GM21515 (cell line): Measurements from ENCODE around the gene SLC6A18.

ENCODE experiments used
- ATAC-seq: cut with Tn5 transposase; IDR thresholded peaks from one replicate; pipeline ENCODE4 v1.9.1; 2021; ENCODE audit not compliant: unreplicated experiment

The SLC6A18 gene

DNA sequence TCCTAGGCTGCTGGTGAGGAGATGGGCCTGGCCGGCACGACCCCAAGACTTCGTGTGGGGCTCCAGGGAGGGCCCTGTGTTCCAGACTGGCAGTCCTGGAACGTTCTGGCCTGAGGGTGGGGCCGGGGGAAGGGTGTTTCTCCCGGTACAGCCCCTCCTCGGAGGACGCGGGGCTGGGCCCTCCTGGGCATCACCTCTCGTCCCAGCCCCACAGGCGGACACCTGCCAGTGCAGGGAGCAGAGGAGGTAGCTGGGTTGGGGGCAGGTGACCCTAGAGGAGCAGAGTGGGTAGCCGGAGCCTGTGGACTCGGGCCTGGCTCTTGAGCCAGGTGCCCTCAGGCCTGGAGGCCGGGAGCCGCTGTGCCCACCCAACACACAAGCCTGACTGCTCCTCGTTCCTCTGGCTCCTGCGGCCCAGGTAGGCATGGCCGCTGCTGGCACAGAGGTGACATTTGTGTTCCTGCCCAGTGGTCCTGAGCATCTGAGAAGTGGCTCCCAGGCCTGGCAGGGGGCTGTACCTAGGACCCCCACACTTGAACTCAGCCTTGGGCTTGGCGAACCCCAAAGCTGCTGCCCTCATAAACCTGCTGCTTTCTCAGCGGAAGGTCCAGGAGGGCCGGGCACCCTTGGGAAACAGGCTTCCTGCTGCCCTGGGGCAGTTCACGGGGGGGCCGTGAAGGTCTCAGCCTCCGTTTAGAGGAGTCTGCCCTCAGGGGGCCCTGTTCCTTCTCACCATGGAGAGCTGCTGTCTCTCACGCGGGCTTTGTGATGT, 23.0 kb upstream of the SLC6A18 start:
- ATAC-seq: no peak

DNA sequence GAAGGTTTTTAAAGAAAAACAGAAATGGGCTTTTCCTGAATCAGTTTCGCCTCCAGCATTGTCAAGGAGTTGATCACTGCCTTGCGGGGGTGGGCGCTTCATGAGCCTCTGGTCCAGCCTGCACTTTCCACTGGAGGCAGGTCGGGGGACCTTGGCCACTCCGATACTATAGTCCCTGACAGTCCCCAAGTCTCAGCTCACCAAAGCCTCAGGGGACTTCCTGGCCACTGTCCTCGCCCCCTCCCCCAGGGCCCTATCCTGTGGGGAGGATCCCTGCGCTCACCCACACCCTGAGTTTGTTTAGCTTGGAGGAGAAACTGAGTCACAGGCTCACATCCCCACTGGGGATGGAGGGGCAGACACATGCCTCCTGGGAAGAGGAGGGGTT, 22.4 kb upstream of the SLC6A18 start:
- no peak for ATAC-seq

DNA sequence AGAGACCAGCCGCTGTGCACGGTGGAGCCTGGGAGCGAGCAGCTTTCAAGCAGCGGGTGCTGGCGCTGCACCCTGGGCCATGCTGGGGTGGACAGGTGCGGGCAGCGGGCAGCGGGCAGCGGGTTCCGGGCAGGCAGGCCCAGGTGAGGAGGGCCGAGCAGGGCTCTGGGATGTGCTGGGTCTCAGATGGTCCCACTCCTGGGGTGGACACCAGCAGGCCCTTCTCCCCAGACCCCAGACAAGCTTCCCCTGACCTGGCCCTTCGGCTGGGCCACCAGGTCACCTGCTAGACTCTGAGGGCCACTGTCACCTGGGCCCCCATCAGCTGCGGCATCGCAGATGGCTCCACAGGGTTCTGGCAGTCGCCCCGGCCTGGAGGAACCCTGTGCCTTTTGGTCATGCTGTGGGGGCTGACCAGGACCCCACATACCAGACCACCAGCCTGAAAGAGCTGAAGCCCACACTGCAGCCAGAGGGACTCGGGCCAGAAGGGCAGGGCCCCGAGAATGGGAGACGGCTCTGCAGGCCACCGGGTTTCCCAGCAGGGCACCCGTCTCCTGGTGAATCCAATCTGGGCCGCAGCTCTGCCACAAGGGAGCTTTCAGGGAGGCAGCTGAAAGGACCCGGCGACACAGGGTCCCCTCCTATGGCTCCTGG, 21.7 kb upstream of the SLC6A18 start:
- no peak for ATAC-seq

DNA sequence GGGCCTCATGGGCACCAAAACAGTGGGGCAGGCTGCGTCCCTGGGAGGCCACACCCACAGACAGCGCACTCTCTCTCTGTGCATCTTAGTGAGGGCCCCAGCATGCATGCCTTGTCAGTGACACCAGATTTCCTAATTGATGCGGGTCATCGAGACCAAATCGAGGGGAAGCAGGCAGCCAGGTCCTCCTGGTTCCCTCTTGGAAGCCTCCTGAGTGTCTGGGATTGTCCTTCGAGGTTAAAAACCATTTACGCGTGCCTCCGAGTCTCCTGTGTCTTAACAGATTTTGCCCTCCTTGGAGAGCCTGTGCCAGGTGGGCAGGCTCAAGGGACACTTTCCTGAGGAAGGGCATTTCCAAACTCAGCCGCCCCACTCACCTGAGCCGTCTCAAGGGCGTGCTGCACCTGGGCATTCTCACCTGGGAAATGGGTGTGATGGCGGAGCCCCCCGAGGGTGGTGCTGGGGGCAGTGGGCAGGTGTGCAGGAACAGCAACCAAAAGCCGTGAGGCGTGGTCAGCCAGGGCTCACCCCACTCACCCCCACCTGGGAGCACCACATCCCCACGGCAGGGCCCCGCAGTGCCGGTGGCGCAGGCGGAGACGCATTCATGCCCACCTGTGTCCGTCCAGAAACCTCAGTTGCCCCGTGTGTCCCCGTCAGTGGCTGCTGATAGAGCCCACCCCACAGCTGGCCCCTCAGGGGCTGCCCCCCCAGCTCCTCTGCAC, 21.1 kb upstream of the SLC6A18 start:
- ATAC-seq: no peak

DNA sequence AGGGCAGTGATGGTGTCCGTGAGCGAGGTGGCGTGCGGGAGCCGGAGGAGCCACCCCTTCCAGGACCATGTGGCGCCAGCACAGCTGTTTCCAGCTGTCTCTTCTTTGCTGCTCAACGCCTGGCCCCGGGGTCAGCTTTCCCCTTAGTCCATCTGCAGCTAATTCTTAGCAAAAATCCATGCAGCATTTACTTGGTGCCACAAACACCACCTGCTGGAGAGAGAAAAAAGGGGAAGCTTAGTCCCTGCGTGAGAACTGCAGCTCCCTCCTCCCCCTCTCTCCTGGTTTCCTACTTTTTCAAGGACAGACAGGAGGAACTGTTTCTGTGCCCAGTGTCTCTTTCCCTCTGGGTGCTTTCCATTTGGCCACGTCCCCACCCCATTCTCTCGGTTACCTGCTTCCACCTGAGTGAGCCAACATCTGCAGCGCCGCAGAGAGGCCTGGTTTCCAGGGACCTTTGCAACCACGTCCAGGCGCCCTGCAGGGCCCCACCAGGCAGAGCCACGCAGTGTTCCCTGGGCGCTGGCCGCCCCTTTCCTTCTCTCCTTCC, 20.4 kb upstream of the SLC6A18 start:
- no peak for ATAC-seq

DNA sequence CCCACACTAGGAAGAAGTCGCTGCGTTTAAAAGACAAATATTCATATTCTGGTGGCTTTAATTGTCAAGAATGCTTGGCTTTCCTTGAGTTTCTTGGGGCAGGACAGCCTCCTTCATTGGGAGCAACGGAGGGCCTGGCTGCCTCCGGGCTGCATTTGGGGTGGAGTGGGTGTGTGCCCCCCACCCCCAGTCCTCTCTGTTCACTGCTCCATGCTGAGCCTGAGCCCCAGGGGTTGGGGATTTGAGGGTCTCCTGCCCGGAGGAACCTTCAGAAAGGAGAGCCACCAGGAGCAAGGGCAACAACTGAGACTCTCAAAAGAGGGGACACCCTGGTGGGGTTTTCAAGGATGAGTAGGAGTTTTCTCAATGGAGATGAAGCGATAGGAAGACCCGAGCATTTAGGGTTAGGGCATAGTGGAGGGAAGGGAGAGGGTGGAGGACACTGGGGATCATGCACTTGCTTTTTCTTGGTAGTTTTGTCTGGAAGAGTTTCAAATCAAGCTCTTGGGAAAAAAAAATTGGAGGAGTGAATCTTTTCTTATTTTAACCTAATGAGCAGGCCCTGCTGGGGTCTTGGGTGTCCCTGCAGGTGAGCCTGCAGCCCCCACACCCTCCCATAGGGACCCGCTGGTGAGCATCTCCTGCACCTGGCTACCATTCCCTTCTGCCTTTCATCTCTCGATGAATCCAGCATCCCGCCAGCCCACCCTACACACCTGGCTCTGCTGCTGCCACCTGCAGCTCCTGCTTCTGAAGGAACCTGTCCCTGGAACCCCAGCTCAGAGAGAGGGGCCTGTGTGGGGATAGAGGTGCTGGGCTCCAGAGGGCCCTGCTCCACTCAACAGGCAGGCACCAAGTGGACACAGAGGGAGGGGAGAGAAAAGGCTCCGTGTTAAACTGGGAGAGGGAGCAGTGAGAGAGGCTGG, 19.7 kb upstream of the SLC6A18 start:
- ATAC-seq: no peak

DNA sequence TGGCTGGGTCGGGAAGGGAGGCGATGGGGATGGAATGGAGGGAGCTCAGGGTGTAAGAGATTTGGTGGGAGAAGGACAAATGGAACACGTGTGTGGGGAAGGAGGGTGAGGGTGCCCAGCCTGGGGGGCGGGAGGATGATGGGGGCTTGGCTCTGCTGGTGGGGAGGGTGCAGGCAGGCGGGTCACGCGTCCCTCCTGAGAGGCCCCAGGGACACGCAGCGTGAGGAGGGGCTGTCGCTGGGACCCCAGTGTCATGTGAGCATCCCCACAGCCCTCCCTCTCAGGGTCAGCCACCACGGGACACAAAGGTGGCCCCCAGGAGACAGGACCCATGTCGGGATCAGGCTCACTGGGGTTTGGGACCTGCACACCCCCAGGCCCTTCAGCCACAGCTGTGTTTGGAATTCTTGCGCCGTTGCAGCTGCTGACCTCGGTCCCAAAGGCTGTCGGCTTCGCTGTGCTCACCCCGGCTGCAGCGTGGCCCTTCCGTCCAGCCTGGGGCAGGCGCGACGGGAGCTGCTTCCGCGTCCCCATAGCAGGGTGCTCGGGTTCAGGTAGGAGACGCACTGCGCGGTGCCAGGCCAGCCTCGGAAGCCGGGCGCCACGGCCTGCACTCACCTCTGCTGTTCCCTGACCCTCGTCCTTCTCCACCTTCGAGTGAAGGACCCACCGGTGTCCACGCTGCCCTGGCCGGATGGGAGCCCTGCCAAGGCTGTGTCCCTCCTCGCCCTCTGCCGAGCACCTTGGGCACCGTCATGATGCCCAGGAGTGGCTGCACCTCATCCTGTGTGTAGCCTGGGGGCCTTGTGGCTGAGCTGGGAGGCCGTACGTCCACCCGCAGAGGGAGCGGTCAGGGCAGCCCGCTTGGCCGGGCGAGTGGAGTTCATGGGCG, 18.4 kb upstream of the SLC6A18 start:
- no peak for ATAC-seq

DNA sequence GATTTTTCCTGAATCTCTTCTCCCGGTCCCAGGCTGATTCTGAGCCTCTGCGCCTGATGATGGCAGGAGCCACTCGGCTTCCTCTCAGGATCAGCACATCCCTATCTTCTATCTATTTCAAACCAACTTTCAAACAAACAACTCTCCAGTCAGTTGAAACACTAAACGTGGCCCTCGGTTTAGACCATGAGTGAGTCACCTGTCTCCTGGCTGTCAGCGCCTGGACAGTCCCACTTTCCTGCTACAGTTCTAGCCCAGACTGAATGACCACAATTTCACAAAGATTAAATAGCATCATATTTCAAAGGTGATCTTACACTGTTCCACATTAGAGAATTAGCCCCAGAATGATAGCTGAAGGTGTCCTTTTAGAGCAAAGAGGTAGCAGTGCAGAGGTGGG, 17.6 kb upstream of the SLC6A18 start:
- no peak for ATAC-seq

DNA sequence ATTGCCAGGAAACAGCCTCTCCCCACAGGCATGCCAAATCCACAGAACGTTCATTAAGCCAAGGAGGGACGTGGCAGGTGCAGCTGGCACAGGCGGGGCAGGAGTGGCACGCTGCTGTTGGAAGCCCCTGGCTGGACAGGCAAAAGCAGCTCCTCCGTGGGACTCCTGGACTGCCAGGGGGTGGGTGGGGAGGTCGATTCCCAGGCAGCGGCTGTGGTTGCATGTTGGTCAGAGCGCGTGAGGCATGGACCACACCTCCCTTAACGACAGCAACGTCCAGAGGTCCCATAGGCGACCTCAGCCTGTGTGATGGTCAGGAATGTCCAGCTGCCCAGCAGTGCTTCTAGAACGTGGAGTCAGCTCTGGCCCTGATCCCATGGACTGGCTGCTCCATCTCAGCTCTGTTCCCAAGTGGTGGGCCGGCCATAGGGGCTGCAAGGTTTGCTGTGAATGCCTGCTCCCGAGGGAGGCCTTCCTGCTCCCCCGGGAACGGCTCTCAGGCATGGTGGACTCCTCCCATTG, 16.9 kb upstream of the SLC6A18 start:
- no peak for ATAC-seq

DNA sequence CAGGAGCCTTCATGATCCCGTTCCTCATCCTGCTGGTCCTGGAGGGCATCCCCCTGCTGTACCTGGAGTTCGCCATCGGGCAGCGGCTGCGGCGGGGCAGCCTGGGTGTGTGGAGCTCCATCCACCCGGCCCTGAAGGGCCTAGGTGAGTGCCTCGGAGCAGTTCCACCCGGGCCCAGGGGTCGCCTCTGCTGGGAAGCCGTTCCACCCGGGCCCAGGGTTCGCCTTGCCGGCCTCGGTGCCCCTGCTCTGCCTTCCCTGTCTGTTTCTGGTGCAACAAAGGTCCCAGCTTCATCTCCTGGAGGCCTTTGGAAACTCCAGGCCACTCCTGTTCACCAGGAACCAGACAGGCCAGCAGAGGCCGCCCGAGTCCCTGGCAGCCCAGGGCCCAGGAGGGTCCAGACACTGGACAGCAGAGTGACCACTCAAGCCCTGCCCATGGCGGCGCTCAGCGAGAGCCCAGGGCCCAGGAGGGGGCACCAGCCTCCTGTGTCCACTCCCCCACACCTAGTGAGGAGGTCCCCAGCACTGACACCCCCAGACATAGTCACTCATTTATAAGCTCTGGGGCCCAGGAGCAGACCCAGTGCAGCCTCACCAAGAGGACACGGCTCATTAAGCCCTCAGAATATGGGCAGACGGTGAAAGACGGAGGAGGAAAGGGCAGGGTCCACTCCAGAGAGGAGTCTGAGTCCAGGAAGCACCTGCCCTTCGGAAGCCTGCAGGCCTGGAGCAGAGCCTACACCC, 16.3 kb upstream of the SLC6A18 start:
- no peak for ATAC-seq

DNA sequence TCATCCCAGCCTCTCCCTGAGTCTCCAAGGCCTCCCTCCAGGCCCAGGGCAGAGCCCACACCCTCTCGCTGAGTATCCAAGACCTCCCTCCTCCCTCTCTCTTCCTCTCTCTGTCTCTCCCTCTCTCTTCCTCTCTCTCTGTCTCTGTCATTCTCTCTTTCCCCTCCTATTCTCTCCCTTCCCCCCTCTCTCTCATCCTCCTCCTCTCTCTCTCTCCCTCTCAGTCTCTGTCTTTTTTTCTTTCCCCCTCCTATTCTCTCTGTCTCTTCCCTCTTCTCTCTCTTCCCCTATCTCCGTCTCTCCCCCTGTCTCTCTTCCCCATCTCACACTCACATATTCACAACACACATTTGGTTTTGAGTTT, 15.7 kb upstream of the SLC6A18 start:
- no peak for ATAC-seq

DNA sequence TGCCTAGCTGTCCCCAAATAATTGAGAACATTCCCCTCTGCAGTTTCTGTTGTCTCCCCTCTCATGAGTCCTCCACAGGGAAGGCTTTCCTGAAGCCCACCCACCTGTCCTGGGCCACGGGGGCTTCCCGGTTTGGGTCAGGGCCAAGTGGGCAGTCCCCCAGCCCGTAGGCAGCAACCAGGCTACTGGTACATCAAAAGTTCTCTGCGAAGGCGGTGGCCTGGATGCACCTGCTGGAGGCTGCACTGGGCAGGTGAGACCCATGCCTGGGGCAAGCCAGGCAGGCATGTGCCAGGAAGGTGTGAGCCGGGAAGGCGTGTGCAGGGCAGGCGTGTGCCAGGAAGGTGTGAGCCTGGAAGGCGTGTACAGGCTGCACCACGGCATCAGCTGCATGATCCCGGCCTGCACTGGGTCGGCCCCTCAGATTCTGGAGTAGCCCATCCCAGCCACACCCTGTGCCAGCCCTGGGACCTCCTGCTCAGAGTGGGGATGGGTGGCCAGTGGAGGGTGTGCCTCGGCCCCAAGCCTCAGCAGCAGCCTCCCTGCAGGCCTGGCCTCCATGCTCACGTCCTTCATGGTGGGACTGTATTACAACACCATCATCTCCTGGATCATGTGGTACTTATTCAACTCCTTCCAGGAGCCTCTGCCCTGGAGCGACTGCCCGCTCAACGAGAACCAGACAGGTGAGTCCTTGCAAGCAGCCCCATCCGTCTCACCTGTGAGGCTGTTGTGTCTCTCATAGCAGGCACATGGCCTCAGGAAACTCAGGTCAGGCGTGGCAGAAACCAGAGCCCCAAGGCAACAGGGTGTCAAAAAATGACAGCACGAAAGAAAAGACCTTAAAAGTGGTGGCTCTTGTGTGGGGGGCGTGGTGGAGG, 15.0 kb upstream of the SLC6A18 start:
- ATAC-seq: no peak

DNA sequence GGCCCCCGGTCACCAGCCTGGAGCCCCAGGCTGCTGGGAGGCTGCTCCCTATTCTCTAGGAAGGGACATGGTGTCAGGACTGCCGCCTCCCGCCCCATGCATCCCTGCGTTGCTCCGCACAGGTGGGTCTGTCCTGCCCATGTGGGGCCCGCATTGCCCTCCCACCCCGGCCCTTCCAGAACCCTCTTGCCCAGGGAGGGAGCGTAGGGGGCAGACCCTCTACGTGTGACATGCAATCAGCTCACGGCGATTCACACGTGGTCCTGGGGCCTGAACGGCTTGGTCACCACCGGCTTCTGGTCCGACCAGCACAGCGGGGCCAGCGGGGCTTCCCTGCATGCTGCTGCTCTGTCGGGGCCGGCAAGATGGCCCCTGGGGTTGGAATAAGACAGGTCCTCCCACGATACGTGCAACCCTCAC, 14.3 kb upstream of the SLC6A18 start:
- no peak for ATAC-seq

DNA sequence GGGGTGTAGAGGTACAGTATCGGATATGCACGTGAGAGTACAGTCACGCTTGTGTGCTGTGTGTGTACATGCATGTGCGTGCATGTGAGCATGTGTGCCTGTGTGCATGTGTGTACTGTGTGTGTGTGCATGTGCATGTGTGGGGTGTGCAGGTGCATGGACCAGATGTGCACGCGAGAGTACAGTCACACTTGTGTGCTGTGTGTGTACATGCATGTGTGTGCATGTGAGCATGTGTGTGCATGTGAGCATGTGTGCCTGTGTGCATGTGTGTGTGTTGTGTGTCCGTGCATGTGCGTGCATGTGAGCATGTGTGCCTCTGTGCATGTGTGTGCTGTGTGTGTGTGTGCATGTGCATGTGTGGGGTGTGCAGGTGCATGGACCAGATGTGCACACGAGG, 13.5 kb upstream of the SLC6A18 start:
- no peak for ATAC-seq

DNA sequence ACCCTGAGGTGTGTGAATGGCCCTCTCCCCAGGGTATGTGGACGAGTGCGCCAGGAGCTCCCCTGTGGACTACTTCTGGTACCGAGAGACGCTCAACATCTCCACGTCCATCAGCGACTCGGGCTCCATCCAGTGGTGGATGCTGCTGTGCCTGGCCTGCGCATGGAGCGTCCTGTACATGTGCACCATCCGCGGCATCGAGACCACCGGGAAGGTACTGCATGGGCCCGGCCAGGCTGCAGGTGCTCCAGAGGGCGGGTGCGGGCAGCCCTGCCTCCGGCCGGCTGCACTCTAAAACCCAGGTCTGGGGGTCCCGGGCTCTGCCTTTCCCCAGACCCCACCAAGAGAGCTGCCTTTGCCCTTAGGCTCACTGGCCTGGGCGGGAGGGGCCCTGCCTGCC, 12.9 kb upstream of the SLC6A18 start:
- ATAC-seq: no peak

DNA sequence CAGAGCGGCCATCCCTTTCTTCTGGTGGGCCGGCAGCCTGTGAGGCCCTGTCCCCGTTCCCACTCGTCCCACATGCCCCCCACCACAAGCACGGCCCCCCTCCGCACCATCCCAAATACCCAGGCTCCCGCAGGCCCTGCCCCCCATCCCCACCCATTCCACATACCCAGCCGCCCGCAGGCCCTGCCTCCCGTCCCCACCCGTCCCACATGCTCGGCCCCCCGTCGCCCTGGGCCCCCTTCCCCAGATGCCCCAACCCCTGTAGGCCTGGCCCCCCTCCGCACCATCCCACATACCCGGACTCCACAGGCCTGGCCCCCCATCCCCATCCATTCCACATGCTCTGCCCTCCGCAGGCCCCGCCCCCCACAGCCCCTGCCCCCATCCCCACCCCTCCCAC, 12.3 kb upstream of the SLC6A18 start:
- ATAC-seq: no peak

DNA sequence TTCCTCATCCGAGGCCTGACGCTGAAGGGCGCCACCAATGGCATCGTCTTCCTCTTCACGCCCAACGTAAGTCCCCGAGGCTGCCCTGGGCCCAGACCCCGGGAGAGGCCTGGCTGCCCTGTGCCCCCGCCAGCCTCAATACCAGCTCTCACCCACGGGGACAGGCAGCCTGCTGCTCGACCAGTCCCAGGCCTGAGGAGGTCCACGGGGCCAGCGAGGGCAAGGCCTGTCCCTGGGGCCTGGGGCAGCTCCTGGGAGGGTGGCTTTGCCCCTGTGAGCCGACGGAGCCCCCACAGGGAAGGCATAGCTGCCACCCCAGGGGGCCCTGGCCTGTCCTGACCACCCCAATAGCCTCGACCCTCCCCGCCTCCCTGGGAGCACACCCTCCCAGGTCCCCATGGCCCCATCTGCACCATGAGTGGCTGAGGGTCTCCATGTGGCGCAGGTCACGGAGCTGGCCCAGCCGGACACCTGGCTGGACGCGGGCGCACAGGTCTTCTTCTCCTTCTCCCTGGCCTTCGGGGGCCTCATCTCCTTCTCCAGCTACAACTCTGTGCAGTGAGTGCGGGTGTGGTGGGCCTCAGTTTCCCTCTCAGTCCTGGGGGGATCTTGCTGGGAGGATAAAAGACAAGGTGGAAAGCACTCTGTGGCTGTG, 11.5 kb upstream of the SLC6A18 start:
- ATAC-seq: no peak
